Aorta (tissue), 5 donors: ENCODE results near the gene UNC93A. TPM values are rescaled to one million over a fixed set of nuclear protein-coding genes. Genes with fewer than 3 reads are reported as not detected.
"Not testable (repeated sequence)": the region's sequence is repeated elsewhere in the genome, so short reads cannot be mapped to it uniquely, and the experiment has no call there.

Source experiments
- ATAC-seq: fragments of 200-7000 bp; cut with Tn5 transposase; one replicate; pipeline ENCODE4 v1.9.1; 2022; ENCODE audit warnings: moderate library complexity; ENCODE audit not compliant: low FRiP score
- DNase-seq, 2 donors: peaks; one replicate each; pipeline ENCODE4 v3.0.0-alpha.2; 2020
- H3K27ac ChIP-seq, 2 donors: one replicate each; pipeline ENCODE4 v1.5.1; 2013; ENCODE audit warnings: low read length in 2 of 2, mild to moderate bottlenecking in 2 of 2, moderate library complexity in 2 of 2, control low read depth in 1 of 2, inconsistent platforms in 1 of 2, low read depth in 1 of 2
- H3K27me3 ChIP-seq, 2 donors: one replicate each; pipeline ENCODE4 v1.6.1; 2013; ENCODE audit warnings: control low read depth in 1 of 2, low read length in 1 of 2, mild to moderate bottlenecking in 1 of 2, moderate library complexity in 1 of 2; ENCODE audit not compliant: insufficient read depth in 2 of 2, control insufficient read depth in 1 of 2
- H3K36me3 ChIP-seq, 2 donors: one replicate each; pipeline ENCODE4 v1.6.1; 2013; ENCODE audit warnings: control low read depth in 1 of 2, low read length in 1 of 2, mild to moderate bottlenecking in 1 of 2; ENCODE audit not compliant: insufficient read depth in 2 of 2, control insufficient read depth in 1 of 2
- H3K4me1 ChIP-seq, 2 donors: one replicate each; pipeline ENCODE4 v1.6.1; 2013; ENCODE audit warnings: low read length in 2 of 2, control low read depth in 1 of 2, mild to moderate bottlenecking in 1 of 2, moderate library complexity in 1 of 2; ENCODE audit not compliant: insufficient read depth in 2 of 2, control insufficient read depth in 1 of 2
- H3K4me3 ChIP-seq, 2 donors: one replicate each; pipeline ENCODE4 v1.5.1; 2013; ENCODE audit warnings: low read length in 2 of 2, control low read depth in 1 of 2, mild to moderate bottlenecking in 1 of 2
- H3K9me3 ChIP-seq: one replicate; pipeline ENCODE4 v1.6.1; 2013; ENCODE audit warnings: mild to moderate bottlenecking, low read length; ENCODE audit not compliant: control insufficient read depth
- WGBS, 2 donors: extraction: QIAGEN DNeasy Blood & Tissue Kit; methylation state at CpG; one replicate each; pipeline ENCODE4 v1.1.7; 2013; 5-methylcytosine and 5-hydroxymethylcytosine counted together
- intact Hi-C, 2 donors: fragments of 100-400 bp; cut with DNase I; formaldehyde crosslinking; loops; one replicate each; pipeline versions ENCODE4 v1.14.2 to v1.15.0; 2022
- long read RNA-seq, 2 donors: library from polyadenylated mRNA; unstranded; transcript quantifications; one replicate each; pipeline ENCODE4 v2.0.0, GENCODE V29; 2020 to 2021
- polyA plus RNA-seq, 2 donors: library from polyadenylated mRNA; stranded (reverse); fragments of 200-250 nt; gene quantifications; one replicate each; pipeline ENCODE4 v1.2.3, GENCODE V29; 2013
- total RNA-seq, 2 donors: library from RNA; stranded (reverse); fragmentation: NEBNext Ultra II Directional; extraction: Animal tissue kit (Norgen Biotek cat#: 25700); gene quantifications; one replicate each; pipeline ENCODE4 v1.2.1, GENCODE V29; 2021
- donor health status: healthy with polysubstance abuse.
- donor health status: Bipolar disorder and iron deficiency.
- donor health status: DM: no; HTN: no; CAD: no.
- donor health status: DM: no; HTN: no; CAD: no.
- donor health status: DM: yes; HTN: yes; CAD: no.

The UNC93A gene
- total RNA-seq (not detected), polyA plus RNA-seq (not detected)
- long read RNA-seq, donor 1: 0 reads
- long read RNA-seq, donor 2: 0 reads

- 63 to 67% methylated on average over 7 of the region's 7 CpGs for WGBS, 2 donors
- intact Hi-C loops: no loop called here
Measured at GRCh38 chr6:167290786-167291622, at the start of gene UNC93A. Gene UNC93A (plus strand): TSS chr6:167291315. CDS start chr6:167291490, 175 bp downstream.

GRCh38 chr6:167241321-167242134 is 49.6 kb upstream of the UNC93A start:
- H3K9me3 ChIP-seq, H3K36me3 ChIP-seq, DNase-seq, ATAC-seq, H3K4me3 ChIP-seq, intact Hi-C loops, H3K27me3 ChIP-seq, H3K4me1 ChIP-seq, H3K27ac ChIP-seq: not testable (repeated sequence)
- 26 to 32% methylated on average over 23 to 29 of the region's 30 CpGs for WGBS, 2 donors

More at GRCh38 chr6:167290786-167291622, at the start of gene UNC93A:
- Histone ChIP-seq H3K27ac (no peak within 1 kb of the TSS), H3K36me3 (no peaks in the 10 kb centered on the region), H3K27me3 (no peaks in the 10 kb centered on the region), H3K9me3 (no peaks in the 10 kb centered on the region), H3K4me1 (no peaks in the 10 kb centered on the region), H3K4me3 (no peak within 1 kb of the TSS)
- no peak for ATAC-seq
- DNase-seq: no peak

GRCh38 chr6:167242135-167242506 is 49.0 kb upstream of the UNC93A start:
- DNase-seq, ATAC-seq, H3K36me3 ChIP-seq, H3K27me3 ChIP-seq, H3K27ac ChIP-seq, intact Hi-C loops, H3K4me1 ChIP-seq, H3K9me3 ChIP-seq, H3K4me3 ChIP-seq: not testable (repeated sequence)
- 79 to 83% methylated on average over 2 of the region's 7 CpGs for WGBS, 2 donors

DNA sequence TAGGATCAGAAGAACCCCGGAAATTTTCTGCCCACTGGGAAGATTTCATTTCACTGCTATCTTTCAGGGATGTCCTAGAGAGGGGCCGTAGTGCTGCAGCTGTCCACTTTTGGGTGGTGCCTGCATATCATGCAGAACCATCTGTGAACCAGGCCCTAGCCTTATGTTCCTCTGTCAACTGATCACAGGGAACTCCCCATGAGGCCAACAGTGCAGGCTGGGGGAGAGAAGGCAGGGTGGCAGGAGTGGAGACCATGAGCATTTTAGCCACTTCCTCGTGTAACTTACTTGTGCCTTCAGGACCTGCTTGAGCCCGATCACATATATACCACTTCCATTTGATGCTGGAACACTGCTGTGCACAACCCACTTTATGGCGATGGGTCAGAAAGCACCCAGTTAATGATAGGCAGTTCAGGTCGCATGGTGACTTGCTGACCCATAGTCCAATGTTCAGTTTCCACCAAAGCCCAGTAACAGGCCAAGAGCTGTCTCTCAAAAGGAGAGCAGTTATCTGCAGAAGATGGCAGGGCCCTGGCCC is 48.5 kb upstream of the UNC93A start:
- H3K9me3 ChIP-seq, ATAC-seq, intact Hi-C loops, H3K27ac ChIP-seq, DNase-seq, H3K36me3 ChIP-seq, H3K4me1 ChIP-seq, H3K4me3 ChIP-seq, H3K27me3 ChIP-seq: not testable (repeated sequence)
- WGBS, 2 donors: 89 to 94% methylated on average over 6 of the region's 6 CpGs

DNA sequence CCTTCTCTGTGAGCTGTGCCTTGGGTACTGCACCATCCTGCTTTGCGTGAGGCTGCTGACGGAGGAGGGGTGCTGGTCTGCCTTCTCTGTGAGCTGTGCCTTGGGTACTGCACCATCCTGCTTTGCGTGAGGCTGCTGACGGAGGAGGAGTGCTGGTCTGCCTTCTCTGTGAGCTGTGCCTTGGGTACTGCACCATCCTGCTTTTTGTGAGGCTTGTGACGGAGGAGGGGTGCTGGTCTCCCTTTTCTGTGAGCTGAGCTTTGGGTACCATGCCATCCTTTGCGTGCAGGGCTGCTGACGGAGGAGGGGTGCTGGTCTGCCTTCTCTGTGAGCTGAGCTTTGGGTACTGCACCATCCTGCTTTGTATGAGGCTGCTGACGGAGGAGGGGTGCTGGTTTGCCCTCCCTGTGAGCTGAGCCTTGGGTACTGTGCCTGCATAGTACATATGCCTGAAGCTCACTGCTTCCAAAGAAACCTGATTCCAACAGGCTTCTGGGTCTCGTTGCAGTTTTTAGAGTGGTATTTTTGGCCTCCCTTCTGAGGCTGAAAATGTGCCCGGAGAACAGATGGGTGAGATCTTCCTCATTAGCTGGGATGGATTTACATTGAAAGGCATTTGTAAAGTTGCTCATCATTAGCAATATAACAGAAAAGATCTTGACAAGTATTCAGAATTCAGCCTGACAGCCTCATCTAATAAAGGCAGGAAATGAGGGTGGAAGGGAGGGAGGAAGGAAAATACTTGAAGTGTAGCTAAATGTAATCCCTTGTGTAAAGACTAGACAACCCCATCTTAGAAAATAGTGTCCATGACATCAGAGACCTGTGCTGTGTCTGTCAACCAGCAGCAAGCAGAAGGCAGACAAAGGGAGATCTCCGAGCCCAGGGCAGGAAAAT is 46.8 kb upstream of the UNC93A start:
- DNase-seq (no peak), ATAC-seq (no peak)
- H3K9me3 ChIP-seq: no peaks in the 10 kb centered on the region
- no peaks in the 10 kb centered on the region for H3K27me3 ChIP-seq
- no peak overlapping the region for H3K4me3 ChIP-seq
- no peaks in the 10 kb centered on the region for H3K36me3 ChIP-seq
- 43 to 47% methylated on average over 8 to 11 of the region's 11 CpGs for WGBS, 2 donors
- no peak overlapping the region for H3K27ac ChIP-seq
- no peaks in the 10 kb centered on the region for H3K4me1 ChIP-seq
- intact Hi-C loops: no loop called here

DNA sequence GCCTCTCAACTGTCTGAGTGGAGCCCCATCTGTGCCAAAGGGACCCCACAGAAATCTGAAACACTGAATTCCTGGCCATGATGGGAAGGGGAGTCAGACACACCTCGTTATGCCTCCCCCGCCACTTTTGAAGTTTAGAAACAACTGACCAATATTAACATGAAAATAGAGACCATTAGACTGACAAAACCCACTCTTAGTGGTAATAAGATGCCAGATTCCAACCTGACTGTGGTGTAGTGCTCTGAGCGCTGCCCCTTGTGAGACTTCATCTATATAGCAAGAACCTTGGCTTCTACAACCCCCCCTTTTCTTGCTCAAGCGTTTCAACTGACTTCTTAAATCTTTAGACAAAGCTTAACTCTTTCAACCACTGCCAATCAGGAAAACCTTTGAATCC is 46.1 kb upstream of the UNC93A start:
- intact Hi-C loops: no loop called here
- Histone ChIP-seq H3K4me1 (no peaks in the 10 kb centered on the region), H3K4me3 (no peak overlapping the region), H3K27ac (no peak overlapping the region), H3K27me3 (no peaks in the 10 kb centered on the region), H3K36me3 (no peaks in the 10 kb centered on the region), H3K9me3 (no peaks in the 10 kb centered on the region)
- ATAC-seq (no peak), DNase-seq (no peak)
- WGBS, 2 donors: 47 to 51% methylated on average over 4 of the region's 4 CpGs

DNA sequence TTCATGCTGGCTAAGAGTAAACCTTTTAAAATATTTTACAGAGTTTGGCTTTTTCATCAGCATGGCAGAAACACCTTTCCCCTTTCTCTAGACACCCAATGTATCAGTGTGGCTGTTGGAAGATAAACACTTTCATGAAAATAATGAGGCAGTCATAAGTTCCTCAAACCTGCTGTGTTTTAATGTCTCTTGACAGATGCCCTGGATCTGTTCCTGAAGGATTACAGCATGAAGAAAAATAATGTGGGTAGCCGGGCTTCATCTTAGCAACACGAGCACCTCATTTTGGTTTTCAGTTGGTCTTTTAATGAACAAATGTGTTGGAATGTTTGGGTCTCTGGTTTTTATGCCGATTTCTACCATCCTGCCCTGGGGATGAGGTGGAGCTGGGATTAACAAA is 45.5 kb upstream of the UNC93A start:
- intact Hi-C loops: no loop called here
- ATAC-seq: no peak
- Histone ChIP-seq H3K4me3 (no peak overlapping the region), H3K27ac (no peak overlapping the region), H3K9me3 (no peaks in the 10 kb centered on the region), H3K27me3 (no peaks in the 10 kb centered on the region), H3K36me3 (no peaks in the 10 kb centered on the region), H3K4me1 (no peaks in the 10 kb centered on the region)
- no peak for DNase-seq
- 67 to 79% methylated on average over 3 of the region's 3 CpGs for WGBS, 2 donors
